Suprapubic skin (tissue), 4 donors: ENCODE data around the gene AHSA1. TPM values are rescaled to one million over a fixed set of nuclear protein-coding genes. Genes with fewer than 3 reads are reported as not detected.

Source experiments
- DNase-seq, 2 donors: peaks; one replicate each; pipeline ENCODE4 v3.0.0-alpha.2; 2019; ENCODE audit warnings: low spot score in 2 of 2
- H3K27ac ChIP-seq: fragments of 200-600 bp; sonication (generic); one replicate; pipeline ENCODE4 v1.5.1; 2019
- H3K27me3 ChIP-seq: fragments of 200-600 bp; sonication (generic); one replicate; pipeline ENCODE4 v1.5.1; 2019
- H3K36me3 ChIP-seq: fragments of 200-600 bp; sonication (generic); one replicate; pipeline ENCODE4 v1.5.1; 2019
- H3K4me1 ChIP-seq: fragments of 200-600 bp; sonication (generic); one replicate; pipeline ENCODE4 v1.5.1; 2019
- H3K4me3 ChIP-seq: fragments of 200-600 bp; sonication (generic); one replicate; pipeline ENCODE4 v1.5.1; 2019; ENCODE audit warnings: mild to moderate bottlenecking
- H3K9me3 ChIP-seq: fragments of 200-600 bp; sonication (generic); one replicate; pipeline ENCODE4 v1.5.1; 2019
- EP300 ChIP-seq: sonication (generic); formaldehyde crosslinking; IDR thresholded peaks from one replicate; pipeline ENCODE4 v1.6.1; 2017; ENCODE audit warnings: antibody characterized with exemption
- POLR2A ChIP-seq, 2 donors: fragments of 450-650 bp; IDR thresholded peaks; one replicate each; pipeline ENCODE4 v1.6.1; 2017; ENCODE audit warnings: antibody characterized with exemption in 2 of 2, mild to moderate bottlenecking in 2 of 2, moderate library complexity in 2 of 2
- POLR2AphosphoS5 ChIP-seq, 3 donors: sonication (generic); formaldehyde crosslinking; IDR thresholded peaks; one replicate each; pipeline ENCODE4 v1.6.1; 2017; ENCODE audit warnings: antibody characterized with exemption in 3 of 3
- WGBS: methylation state at CpG from one replicate; pipeline ENCODE4 v1.1.5; 2018; 5-methylcytosine and 5-hydroxymethylcytosine counted together
- total RNA-seq, 4 donors: library from RNA; depleted of rRNA; stranded (reverse); fragments of >200 nt; gene quantifications; one replicate each; pipeline ENCODE4 v1.1.0, GENCODE V29; 2016
- TF ChIP-seq, protein P1 (sequence below), 2 donors: fragments of 200-600 bp in 1 of 2; fragments of 450-650 bp in 1 of 2; sonication (generic) in 1 of 2; IDR thresholded peaks; one replicate each; pipeline ENCODE4 v1.5.1; 2016 to 2019; ENCODE audit warnings: antibody characterized with exemption in 2 of 2, mild to moderate bottlenecking in 1 of 2, moderate library complexity in 1 of 2

AHSA1 gene
- total RNA-seq, 4 donors from 2014 or later = 62.8 to 124 (median 97.0) TPM

DNA sequence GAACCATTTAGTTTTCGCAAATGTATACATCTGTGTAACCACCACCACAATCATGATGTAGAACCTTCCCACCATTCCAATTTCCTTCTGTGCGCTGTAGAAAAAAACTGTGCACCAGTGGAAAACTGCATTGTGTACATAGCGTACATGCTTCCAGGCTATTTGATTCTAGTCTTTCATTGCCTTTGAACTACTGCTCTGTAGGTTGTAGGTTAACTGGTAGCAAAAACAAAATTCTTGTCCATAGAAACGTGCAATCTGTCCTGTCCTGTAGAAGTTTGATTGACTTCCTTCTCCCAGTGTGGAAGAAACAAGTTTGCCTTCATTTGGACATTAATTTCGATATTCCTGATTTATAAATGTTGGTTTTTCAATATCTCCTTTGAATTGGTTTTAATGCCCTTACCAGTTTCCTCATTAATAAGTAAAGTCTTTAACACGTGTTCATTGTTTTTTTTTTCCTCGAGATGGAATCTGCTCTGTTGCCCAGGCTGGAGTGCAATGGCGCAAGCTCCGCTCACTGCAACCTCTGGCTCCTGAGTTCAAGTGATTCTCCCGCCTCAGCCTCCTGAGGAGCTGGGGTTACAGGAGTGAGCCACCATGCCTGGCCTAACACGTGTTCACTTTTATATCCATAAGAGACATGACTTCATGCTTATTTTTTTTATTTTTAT is 44.4 kb downstream of the AHSA1 start:
- TF ChIP-seq, protein P1, sequence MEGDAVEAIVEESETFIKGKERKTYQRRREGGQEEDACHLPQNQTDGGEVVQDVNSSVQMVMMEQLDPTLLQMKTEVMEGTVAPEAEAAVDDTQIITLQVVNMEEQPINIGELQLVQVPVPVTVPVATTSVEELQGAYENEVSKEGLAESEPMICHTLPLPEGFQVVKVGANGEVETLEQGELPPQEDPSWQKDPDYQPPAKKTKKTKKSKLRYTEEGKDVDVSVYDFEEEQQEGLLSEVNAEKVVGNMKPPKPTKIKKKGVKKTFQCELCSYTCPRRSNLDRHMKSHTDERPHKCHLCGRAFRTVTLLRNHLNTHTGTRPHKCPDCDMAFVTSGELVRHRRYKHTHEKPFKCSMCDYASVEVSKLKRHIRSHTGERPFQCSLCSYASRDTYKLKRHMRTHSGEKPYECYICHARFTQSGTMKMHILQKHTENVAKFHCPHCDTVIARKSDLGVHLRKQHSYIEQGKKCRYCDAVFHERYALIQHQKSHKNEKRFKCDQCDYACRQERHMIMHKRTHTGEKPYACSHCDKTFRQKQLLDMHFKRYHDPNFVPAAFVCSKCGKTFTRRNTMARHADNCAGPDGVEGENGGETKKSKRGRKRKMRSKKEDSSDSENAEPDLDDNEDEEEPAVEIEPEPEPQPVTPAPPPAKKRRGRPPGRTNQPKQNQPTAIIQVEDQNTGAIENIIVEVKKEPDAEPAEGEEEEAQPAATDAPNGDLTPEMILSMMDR (IDR thresholded peaks at IDR 0.05) = no peak
- TF ChIP-seq POLR2AphosphoS5 (IDR thresholded peaks at IDR 0.05) = no peak
- no peak for TF ChIP-seq POLR2A (IDR thresholded peaks at IDR 0.05)
- TF ChIP-seq EP300 = no peak
- WGBS = 78% methylated on average over 11 of the region's 11 CpGs
- Histone ChIP-seq H3K4me1 (peaks cover 16% of the 10 kb centered on the region), H3K36me3 (peaks cover under 1% of the 10 kb centered on the region), H3K9me3 (no peaks in the 10 kb centered on the region), H3K27ac (no peak overlapping the region), H3K27me3 (peaks cover 24% of the 10 kb centered on the region), H3K4me3 (no peak overlapping the region)
- DNase-seq = no peak

GRCh38 chr14:77503138-77503537 is 45.2 kb downstream of the AHSA1 start:
- H3K4me1 ChIP-seq = peaks cover 12% of the 10 kb centered on the region
- no peak for DNase-seq
- no peak for TF ChIP-seq POLR2A (IDR thresholded peaks at IDR 0.05)
- no peak for TF ChIP-seq EP300
- TF ChIP-seq, protein P1 (IDR thresholded peaks at IDR 0.05) = no peak
- no peak for TF ChIP-seq POLR2AphosphoS5 (IDR thresholded peaks at IDR 0.05)
- H3K27ac ChIP-seq = no peak overlapping the region
- 95% methylated on average over 5 of the region's 5 CpGs for WGBS
- peaks cover 19% of the 10 kb centered on the region for H3K27me3 ChIP-seq
- no peaks in the 10 kb centered on the region for H3K9me3 ChIP-seq
- peaks cover 8% of the 10 kb centered on the region for H3K36me3 ChIP-seq
- no peak overlapping the region for H3K4me3 ChIP-seq

DNA sequence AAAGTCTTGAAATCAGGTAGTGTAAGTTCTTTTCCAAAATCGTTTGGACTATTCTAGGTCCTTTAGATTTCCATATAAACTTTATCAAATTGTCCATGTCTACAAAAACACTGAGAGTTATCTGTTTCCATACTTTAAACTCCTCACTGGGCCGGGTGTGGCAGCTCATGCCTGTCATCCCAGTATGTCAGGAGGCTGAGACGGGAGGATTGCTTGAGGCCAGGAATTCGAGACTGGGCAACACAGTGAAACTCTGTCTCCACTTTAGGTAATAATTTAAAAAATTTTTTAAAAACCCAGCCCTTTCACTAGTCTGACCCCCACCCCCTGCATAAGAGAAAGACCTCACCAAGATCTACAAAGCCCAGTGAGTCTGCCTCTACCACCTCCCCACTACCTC is 47.1 kb downstream of the AHSA1 start:
- Histone ChIP-seq H3K9me3 (no peaks in the 10 kb centered on the region), H3K27ac (no peak overlapping the region), H3K36me3 (peaks cover 12% of the 10 kb centered on the region), H3K4me1 (no peaks in the 10 kb centered on the region), H3K4me3 (no peak overlapping the region), H3K27me3 (no peaks in the 10 kb centered on the region)
- TF ChIP-seq, protein P1 (IDR thresholded peaks at IDR 0.05) = no peak
- no peak for TF ChIP-seq POLR2AphosphoS5 (IDR thresholded peaks at IDR 0.05)
- TF ChIP-seq POLR2A (IDR thresholded peaks at IDR 0.05) = no peak
- no peak for TF ChIP-seq EP300
- 63% methylated on average over 4 of the region's 4 CpGs for WGBS
- DNase-seq = no peak

DNA sequence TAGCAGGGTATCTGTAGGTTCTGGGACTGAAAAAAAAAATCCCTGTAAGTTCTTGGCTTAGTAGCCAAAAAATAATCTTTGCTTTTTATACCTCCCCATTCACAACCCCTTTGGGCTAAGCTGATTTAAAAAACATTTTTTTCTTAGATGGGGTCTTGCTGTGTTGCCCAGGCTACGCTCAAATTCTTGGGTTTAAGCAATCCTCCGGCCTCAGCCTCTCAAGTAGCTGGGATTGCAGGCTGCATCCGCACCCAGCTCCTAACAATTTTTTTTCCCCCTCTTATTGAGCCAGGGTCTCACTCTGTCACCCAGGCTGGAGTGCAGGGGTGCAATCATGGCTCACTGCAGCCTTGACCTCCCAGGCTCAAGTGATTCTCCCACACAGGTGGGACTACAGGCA is 49.9 kb downstream of the AHSA1 start:
- Histone ChIP-seq H3K36me3 (peaks cover 40% of the 10 kb centered on the region), H3K4me1 (no peaks in the 10 kb centered on the region), H3K4me3 (no peak overlapping the region), H3K27me3 (no peaks in the 10 kb centered on the region), H3K27ac (no peak overlapping the region), H3K9me3 (no peaks in the 10 kb centered on the region)
- DNase-seq = no peak
- WGBS = 96% methylated on average over 3 of the region's 3 CpGs
- no peak for TF ChIP-seq EP300
- no peak for TF ChIP-seq POLR2AphosphoS5 (IDR thresholded peaks at IDR 0.05)
- TF ChIP-seq POLR2A (IDR thresholded peaks at IDR 0.05) = no peak
- TF ChIP-seq, protein P1 (IDR thresholded peaks at IDR 0.05) = no peak

GRCh38 chr14:77508249-77508648 is 50.4 kb downstream of the AHSA1 start:
- Histone ChIP-seq H3K36me3 (peaks cover 40% of the 10 kb centered on the region), H3K4me3 (no peak overlapping the region), H3K27ac (no peak overlapping the region), H3K27me3 (no peaks in the 10 kb centered on the region), H3K9me3 (no peaks in the 10 kb centered on the region), H3K4me1 (no peaks in the 10 kb centered on the region)
- no peak for DNase-seq
- WGBS = 97% methylated on average over 4 of the region's 4 CpGs
- no peak for TF ChIP-seq POLR2A (IDR thresholded peaks at IDR 0.05)
- TF ChIP-seq, protein P1 (IDR thresholded peaks at IDR 0.05) = no peak
- no peak for TF ChIP-seq EP300
- no peak for TF ChIP-seq POLR2AphosphoS5 (IDR thresholded peaks at IDR 0.05)
